Measurements from ENCODE around the gene PDGFA. TPM values are rescaled to one million over a fixed set of nuclear protein-coding genes. Genes with fewer than 3 reads are reported as not detected.

Gene PDGFA
- total RNA-seq, 2 experiments from 2014 or later = not detected

DNA sequence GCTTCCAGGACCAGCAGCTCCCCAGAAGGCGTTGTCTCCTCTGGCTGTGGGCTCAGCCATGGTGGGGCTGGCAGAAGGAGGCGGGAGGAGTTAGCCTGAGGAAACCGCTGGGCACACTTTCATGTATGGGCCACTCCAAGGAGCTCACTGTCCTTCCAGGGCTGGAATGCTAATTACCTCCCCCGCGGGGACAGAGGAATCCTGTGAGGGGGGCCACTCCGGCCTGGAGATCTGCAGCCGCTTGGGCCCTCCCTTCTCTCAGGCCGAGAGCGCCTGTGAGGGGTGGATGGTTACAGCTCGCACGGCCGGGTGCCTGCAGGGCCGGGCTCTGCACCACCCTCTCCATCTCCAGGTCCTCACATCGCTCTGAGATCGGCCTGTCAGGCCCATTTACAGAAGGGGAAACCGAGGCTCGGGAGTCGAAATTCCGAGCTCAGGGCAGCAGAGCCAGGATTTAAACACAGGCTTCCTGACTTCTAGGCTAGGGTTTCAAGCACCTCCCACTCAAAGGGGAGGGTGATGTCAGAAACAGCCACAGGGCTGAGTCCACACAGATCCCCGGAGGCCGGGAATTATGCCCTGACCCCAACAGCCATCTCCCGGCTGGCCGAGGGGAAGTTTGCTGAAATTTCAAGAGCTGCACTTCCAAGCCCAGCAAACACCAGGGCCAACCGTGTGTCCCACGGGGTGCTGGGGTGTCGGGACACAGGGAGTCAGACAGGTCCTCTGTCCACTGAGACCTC lies 59.1 kb downstream of the PDGFA start:
- intact Hi-C loops (cut with micrococcal nuclease; ENCODE audit: unreplicated experiment) = no loop called here
- H3K9me2 ChIP-seq (ENCODE audit: insufficient read depth, low read length) = no peaks in the 10 kb centered on the region
- TF ChIP-seq EZH2phosphoT487 (IDR thresholded peaks at IDR 0.05; ENCODE audit: borderline replicate concordance, low read depth, low read length) = no peak
- TF ChIP-seq, protein P1, sequence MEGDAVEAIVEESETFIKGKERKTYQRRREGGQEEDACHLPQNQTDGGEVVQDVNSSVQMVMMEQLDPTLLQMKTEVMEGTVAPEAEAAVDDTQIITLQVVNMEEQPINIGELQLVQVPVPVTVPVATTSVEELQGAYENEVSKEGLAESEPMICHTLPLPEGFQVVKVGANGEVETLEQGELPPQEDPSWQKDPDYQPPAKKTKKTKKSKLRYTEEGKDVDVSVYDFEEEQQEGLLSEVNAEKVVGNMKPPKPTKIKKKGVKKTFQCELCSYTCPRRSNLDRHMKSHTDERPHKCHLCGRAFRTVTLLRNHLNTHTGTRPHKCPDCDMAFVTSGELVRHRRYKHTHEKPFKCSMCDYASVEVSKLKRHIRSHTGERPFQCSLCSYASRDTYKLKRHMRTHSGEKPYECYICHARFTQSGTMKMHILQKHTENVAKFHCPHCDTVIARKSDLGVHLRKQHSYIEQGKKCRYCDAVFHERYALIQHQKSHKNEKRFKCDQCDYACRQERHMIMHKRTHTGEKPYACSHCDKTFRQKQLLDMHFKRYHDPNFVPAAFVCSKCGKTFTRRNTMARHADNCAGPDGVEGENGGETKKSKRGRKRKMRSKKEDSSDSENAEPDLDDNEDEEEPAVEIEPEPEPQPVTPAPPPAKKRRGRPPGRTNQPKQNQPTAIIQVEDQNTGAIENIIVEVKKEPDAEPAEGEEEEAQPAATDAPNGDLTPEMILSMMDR (conservative IDR thresholded peaks at IDR 0.05; ENCODE audit: low read length) = no peak
- H3K27ac ChIP-seq (ENCODE audit: low read depth, low read length, poor library complexity, severe bottlenecking) = no peak overlapping the region
- H3K4me1 ChIP-seq (ENCODE audit: insufficient read depth, low read length, poor library complexity, severe bottlenecking) = no peaks in the 10 kb centered on the region
- H2AFZ ChIP-seq (ENCODE audit: low read length) = no peak overlapping the region
- BruUV-seq (replicated peaks) = no TSS peak
- H4K20me1 ChIP-seq (ENCODE audit: insufficient read depth, low read length) = no peaks in the 10 kb centered on the region
- POLR2A ChIA-PET = no interaction called here
- CTCF ChIA-PET (ENCODE audit: unreplicated experiment) = no interaction called here
- H3K4me2 ChIP-seq (ENCODE audit: low read length) = no peak overlapping the region
- DNase-seq (ENCODE audit: low spot score) = no peak
- no peaks in the 10 kb centered on the region for H3K36me3 ChIP-seq (ENCODE audit: insufficient read depth, low read length)
- no peaks in the 10 kb centered on the region for H3K79me2 ChIP-seq (ENCODE audit: insufficient read depth, low read depth, low read length)
- H3K9me3 ChIP-seq (ENCODE audit: low read length) = no peaks in the 10 kb centered on the region
- no peak overlapping the region for H3K4me3 ChIP-seq (ENCODE audit: low read depth, low read length, poor library complexity, severe bottlenecking)

DNA sequence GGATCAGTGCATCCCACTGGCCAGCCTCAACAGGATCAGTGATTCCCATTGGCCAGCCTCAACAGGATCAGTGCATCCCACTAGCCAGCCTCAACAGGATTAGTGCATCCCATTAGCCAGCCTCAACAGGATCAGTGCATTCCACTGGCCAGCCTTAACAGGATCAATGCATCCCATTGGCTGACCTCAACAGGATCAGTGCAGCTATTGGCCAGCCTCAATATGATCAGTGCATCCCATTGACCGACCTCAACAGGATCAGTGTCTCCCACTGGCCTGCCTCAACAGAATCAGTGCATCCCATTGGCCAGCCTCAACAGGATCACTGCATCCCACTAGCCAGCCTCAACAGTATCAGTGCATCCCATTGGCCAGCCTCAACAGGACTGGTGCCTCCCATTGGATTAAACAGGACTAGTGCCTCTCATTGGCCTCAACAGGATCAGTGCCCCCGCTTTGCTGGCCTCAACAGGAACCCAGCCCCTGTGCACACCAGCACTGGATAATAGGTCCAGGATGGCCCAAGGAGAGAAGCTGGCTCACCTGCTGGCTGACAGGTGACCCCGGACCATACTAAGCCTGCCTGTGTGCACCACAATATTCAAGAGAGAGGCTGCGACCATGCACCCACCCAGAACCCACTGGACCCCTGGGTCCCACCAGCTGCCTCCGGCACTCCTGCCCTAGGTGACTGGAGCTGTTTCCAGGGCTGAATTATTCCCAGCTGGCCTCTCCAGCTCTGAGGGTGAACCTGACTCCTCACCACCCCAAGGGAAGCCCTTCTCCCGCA lies 59.9 kb downstream of the PDGFA start:
- Histone ChIP-seq H3K27ac (ENCODE audit: low read depth, low read length, poor library complexity, severe bottlenecking) (no peak overlapping the region), H3K36me3 (ENCODE audit: insufficient read depth, low read length) (no peaks in the 10 kb centered on the region), H3K4me3 (ENCODE audit: low read depth, low read length, poor library complexity, severe bottlenecking) (no peak overlapping the region), H3K9me2 (ENCODE audit: insufficient read depth, low read length) (no peaks in the 10 kb centered on the region), H4K20me1 (ENCODE audit: insufficient read depth, low read length) (no peaks in the 10 kb centered on the region), H3K4me1 (ENCODE audit: insufficient read depth, low read length, poor library complexity, severe bottlenecking) (no peaks in the 10 kb centered on the region), H3K4me2 (ENCODE audit: low read length) (no peak overlapping the region), H3K79me2 (ENCODE audit: insufficient read depth, low read depth, low read length) (no peaks in the 10 kb centered on the region), H3K9me3 (ENCODE audit: low read length) (no peaks in the 10 kb centered on the region), H2AFZ (ENCODE audit: low read length) (no peak overlapping the region)
- intact Hi-C loops (cut with micrococcal nuclease; ENCODE audit: unreplicated experiment) = no loop called here
- no peak for DNase-seq (ENCODE audit: low spot score)
- no peak for TF ChIP-seq EZH2phosphoT487 (IDR thresholded peaks at IDR 0.05; ENCODE audit: borderline replicate concordance, low read depth, low read length)
- TF ChIP-seq, protein P1 (conservative IDR thresholded peaks at IDR 0.05; ENCODE audit: low read length) = no peak
- ChIA-PET POLR2A (no interaction called here), CTCF (ENCODE audit: unreplicated experiment) (no interaction called here)
- no TSS peak for BruUV-seq (replicated peaks)
